Kidney (tissue), 14 donors: Measurements from ENCODE around the gene TAF12. TPM values are rescaled to one million over a fixed set of nuclear protein-coding genes. Genes with fewer than 3 reads are reported as not detected.
"Not testable (repeated sequence)": the region's sequence is repeated elsewhere in the genome, so short reads cannot be mapped to it uniquely, and the experiment has no call there.

ENCODE experiments used
- DNase-seq, 5 donors: peaks; one replicate each; pipeline ENCODE4 v3.0.0-alpha.2; 2013 to 2020
- FAIRE-seq: peaks from 2 replicates; lab custom pipeline; 2012; peaks lifted over from hg19 to GRCh38; lab: Jason Lieb, UNC
- H3K27ac ChIP-seq, 2 donors: one replicate each; pipeline ENCODE4 v1.7.0; 2013; ENCODE audit warnings: low read depth in 2 of 2, low read length in 2 of 2, inconsistent platforms in 1 of 2
- H3K27me3 ChIP-seq: one replicate; pipeline ENCODE4 v1.7.1; 2013; ENCODE audit warnings: low read length, inconsistent platforms; ENCODE audit not compliant: control insufficient read depth, insufficient read depth
- H3K36me3 ChIP-seq, 3 donors: one replicate each; pipeline versions ENCODE4 v1.7.0 to v1.7.1; 2013; ENCODE audit warnings: low read length in 3 of 3, control low read depth in 1 of 3, inconsistent platforms in 1 of 3; ENCODE audit not compliant: insufficient read depth in 3 of 3, control insufficient read depth in 2 of 3
- H3K4me1 ChIP-seq, 3 donors: one replicate each; pipeline versions ENCODE4 v1.7.0 to v1.7.1; 2013; ENCODE audit warnings: low read length in 3 of 3, inconsistent platforms in 1 of 3, low read depth in 1 of 3; ENCODE audit not compliant: control insufficient read depth in 2 of 3, insufficient read depth in 2 of 3
- H3K4me3 ChIP-seq, 3 donors: one replicate each; pipeline versions ENCODE4 v1.7.0 to v1.8.1; 2013; ENCODE audit warnings: low read length in 3 of 3, control low read depth in 1 of 3, inconsistent platforms in 1 of 3
- H3K9ac ChIP-seq, 3 donors: one replicate each; pipeline versions ENCODE4 v1.7.0 to v1.7.1; 2013; ENCODE audit warnings: low read length in 3 of 3, control low read depth in 1 of 3, inconsistent platforms in 1 of 3
- H3K9me3 ChIP-seq, 3 donors: one replicate each; pipeline versions ENCODE4 v1.7.0 to v1.7.1; 2013; ENCODE audit warnings: low read length in 3 of 3, control low read depth in 1 of 3, inconsistent platforms in 1 of 3; ENCODE audit not compliant: control insufficient read depth in 2 of 3, insufficient read depth in 1 of 3
- CTCF ChIP-seq: IDR thresholded peaks from 3 replicates; pipeline ENCODE4 v1.5.1; 2012; ENCODE audit warnings: mild to moderate bottlenecking, moderate library complexity, borderline replicate concordance; ENCODE audit not compliant: insufficient read depth; ENCODE audit errors: extremely low read depth
- intact Hi-C: fragments of 100-400 bp; cut with DNase I; formaldehyde crosslinking; loops from one replicate; pipeline ENCODE4 v1.11.1; 2022
- polyA plus RNA-seq: library from polyadenylated mRNA; stranded (reverse); fragments of 350-450 nt; fragmentation: Illumina TruSeq; extraction: RNeasy Lipid Tissue Mini Kit (QIAGEN cat#74804); gene quantifications from one replicate; pipeline ENCODE4 v1.2.3, GENCODE V29; 2014; ENCODE audit warnings: low read depth, low replicate concordance; ENCODE audit not compliant: insufficient read depth
- total RNA-seq: library from RNA; stranded (reverse); fragmentation: NEBNext Ultra II Directional; extraction: Animal tissue kit (Norgen Biotek cat#: 25700); gene quantifications from one replicate; pipeline ENCODE4 v1.2.1, GENCODE V29; 2021
- donor health status: control.
- donor health status: control.
- donor health status: control.
- donor health status: control.
- donor health status: control.
- donor health status: DM: yes; HTN: yes; CAD: no.
- donor health status: Normal renal cell carcinoma (clear cell type).

The TAF12 gene
- total and polyA plus RNA-seq, 2 donors from 2014 or later = 15.0 to 22.8 TPM

GRCh38 chr1:28602536-28603439 lies 40.1 kb downstream of the TAF12 start:
- H3K9me3 ChIP-seq = no peaks in the 10 kb centered on the region
- intact Hi-C loops = no loop called here
- H3K27ac ChIP-seq = no peak overlapping the region
- peaks cover 0 to 21% (median 3%) of the 10 kb centered on the region in 3 donors for H3K36me3 ChIP-seq
- H3K9ac ChIP-seq = no peak overlapping the region
- peak; percentile 69 for TF ChIP-seq CTCF
- no peaks in the 10 kb centered on the region for H3K4me1 ChIP-seq
- DNase-seq = peak in 3 of 5 donors; percentile 68 to 93 (median 84)
- no peak for FAIRE-seq
- no peaks in the 10 kb centered on the region for H3K27me3 ChIP-seq
- H3K4me3 ChIP-seq = no peak overlapping the region

- intact Hi-C loops = no loop called here
- H3K4me1 ChIP-seq = no peaks in the 10 kb centered on the region
- DNase-seq (no peak), FAIRE-seq (no peak)
- no peak overlapping the region for H3K4me3 ChIP-seq
- H3K27me3 ChIP-seq = no peaks in the 10 kb centered on the region
- no peak overlapping the region for H3K27ac ChIP-seq
- H3K9me3 ChIP-seq = no peaks in the 10 kb centered on the region
- peaks cover 0 to 18% (median under 1%) of the 10 kb centered on the region in 3 donors for H3K36me3 ChIP-seq
- TF ChIP-seq CTCF = no peak
- H3K9ac ChIP-seq = no peak overlapping the region
These were observed 41.2 kb downstream of the TAF12 start for GRCh38 chr1:28601696-28602095.

GRCh38 chr1:28596276-28596675 lies 46.6 kb downstream of the TAF12 start:
- H3K27ac ChIP-seq, intact Hi-C loops, FAIRE-seq, H3K9ac ChIP-seq, H3K27me3 ChIP-seq, DNase-seq, H3K4me1 ChIP-seq, H3K4me3 ChIP-seq, H3K36me3 ChIP-seq, H3K9me3 ChIP-seq: not testable (repeated sequence)

- no peak overlapping the region for H3K27ac ChIP-seq
- no peaks in the 10 kb centered on the region for H3K27me3 ChIP-seq
- no peak for FAIRE-seq
- intact Hi-C loops = no loop called here
- no peak overlapping the region for H3K4me3 ChIP-seq
- TF ChIP-seq CTCF = no peak
- H3K9me3 ChIP-seq = no peaks in the 10 kb centered on the region
- no peak for DNase-seq
- H3K4me1 ChIP-seq = peaks cover 0 to 3% (median 0%) of the 10 kb centered on the region in 3 donors
- no peaks in the 10 kb centered on the region for H3K36me3 ChIP-seq
- H3K9ac ChIP-seq = no peak overlapping the region
These were observed 47.3 kb downstream of the TAF12 start for GRCh38 chr1:28595412-28596191.

- H3K36me3 ChIP-seq, H3K4me1 ChIP-seq, H3K27ac ChIP-seq, H3K9me3 ChIP-seq, FAIRE-seq, H3K27me3 ChIP-seq, H3K4me3 ChIP-seq, H3K9ac ChIP-seq, DNase-seq, intact Hi-C loops: not testable (repeated sequence)
These were observed 48.0 kb downstream of the TAF12 start for GRCh38 chr1:28594686-28595411.
